ENCODE data around the gene MGST2.

Gene MGST2

GRCh38 chr4:139735381-139736273, 70.0 kb downstream of the MGST2 start:
- peak overlapping the region; percentile 95 for H3K4me2 ChIP-seq (ENCODE audit: low read length)
- TF ChIP-seq EZH2phosphoT487 (IDR thresholded peaks at IDR 0.05; ENCODE audit: borderline replicate concordance, low read length) (no peak), CTCF (IDR thresholded peaks at IDR 0.05; ENCODE audit: low read depth, low read length, poor library complexity, severe bottlenecking) (no peak)
- no peak overlapping the region for H3K27ac ChIP-seq (ENCODE audit: low read depth, low read length)
- no peaks in the 10 kb centered on the region for H4K20me1 ChIP-seq (ENCODE audit: control insufficient read depth, insufficient read depth, low read depth, low read length)
- H3K9me3 ChIP-seq (ENCODE audit: control insufficient read depth, insufficient read depth, low read length): no peaks in the 10 kb centered on the region
- H3F3A ChIP-seq (ENCODE audit: control insufficient read depth, insufficient read depth): no peaks in the 10 kb centered on the region
- peaks cover 26% of the 10 kb centered on the region for H3K4me1 ChIP-seq (ENCODE audit: control insufficient read depth, low read length)
- peak overlapping the region; percentile 71 for H3K4me3 ChIP-seq (ENCODE audit: low read length)
- H3K36me3 ChIP-seq (ENCODE audit: control insufficient read depth, low read length): no peaks in the 10 kb centered on the region
- peaks cover 17% of the 10 kb centered on the region for H3K27me3 ChIP-seq (ENCODE audit: control insufficient read depth, low read length)
- no peaks in the 10 kb centered on the region for H3K79me2 ChIP-seq (ENCODE audit: control insufficient read depth, low read length)
- no peaks in the 10 kb centered on the region for H3K9me2 ChIP-seq (replicated peaks; ENCODE audit: control insufficient read depth, low read length)

GRCh38 chr4:139736274-139736660, 70.6 kb downstream of the MGST2 start:
- Histone ChIP-seq H3K27me3 (ENCODE audit: control insufficient read depth, low read length) (peaks cover 17% of the 10 kb centered on the region), H3K9me2 (replicated peaks; ENCODE audit: control insufficient read depth, low read length) (no peaks in the 10 kb centered on the region), H3F3A (ENCODE audit: control insufficient read depth, insufficient read depth) (no peaks in the 10 kb centered on the region), H3K4me1 (ENCODE audit: control insufficient read depth, low read length) (peaks cover 26% of the 10 kb centered on the region), H3K4me3 (ENCODE audit: low read length) (no peak overlapping the region), H3K79me2 (ENCODE audit: control insufficient read depth, low read length) (no peaks in the 10 kb centered on the region), H3K9me3 (ENCODE audit: control insufficient read depth, insufficient read depth, low read length) (no peaks in the 10 kb centered on the region), H3K4me2 (ENCODE audit: low read length) (no peak overlapping the region), H3K27ac (ENCODE audit: low read depth, low read length) (no peak overlapping the region), H4K20me1 (ENCODE audit: control insufficient read depth, insufficient read depth, low read depth, low read length) (no peaks in the 10 kb centered on the region), H3K36me3 (ENCODE audit: control insufficient read depth, low read length) (no peaks in the 10 kb centered on the region)
- TF ChIP-seq CTCF (IDR thresholded peaks at IDR 0.05; ENCODE audit: low read depth, low read length, poor library complexity, severe bottlenecking) (no peak), EZH2phosphoT487 (IDR thresholded peaks at IDR 0.05; ENCODE audit: borderline replicate concordance, low read length) (no peak)

- H3K9me3 ChIP-seq (ENCODE audit: control insufficient read depth, insufficient read depth, low read length): no peaks in the 10 kb centered on the region
- peaks cover 26% of the 10 kb centered on the region for H3K4me1 ChIP-seq (ENCODE audit: control insufficient read depth, low read length)
- TF ChIP-seq CTCF (IDR thresholded peaks at IDR 0.05; ENCODE audit: low read depth, low read length, poor library complexity, severe bottlenecking) (no peak), EZH2phosphoT487 (IDR thresholded peaks at IDR 0.05; ENCODE audit: borderline replicate concordance, low read length) (no peak)
- no peaks in the 10 kb centered on the region for H3K9me2 ChIP-seq (replicated peaks; ENCODE audit: control insufficient read depth, low read length)
- H4K20me1 ChIP-seq (ENCODE audit: control insufficient read depth, insufficient read depth, low read depth, low read length): no peaks in the 10 kb centered on the region
- no peaks in the 10 kb centered on the region for H3K79me2 ChIP-seq (ENCODE audit: control insufficient read depth, low read length)
- no peaks in the 10 kb centered on the region for H3K36me3 ChIP-seq (ENCODE audit: control insufficient read depth, low read length)
- H3K4me2 ChIP-seq (ENCODE audit: low read length): no peak overlapping the region
- no peaks in the 10 kb centered on the region for H3F3A ChIP-seq (ENCODE audit: control insufficient read depth, insufficient read depth)
- no peak overlapping the region for H3K27ac ChIP-seq (ENCODE audit: low read depth, low read length)
- H3K4me3 ChIP-seq (ENCODE audit: low read length): no peak overlapping the region
- H3K27me3 ChIP-seq (ENCODE audit: control insufficient read depth, low read length): peaks cover 17% of the 10 kb centered on the region
Observed at GRCh38 chr4:139736661-139737060, 71.0 kb downstream of the MGST2 start.

Measured in DOHH2 (cell line).